Measurements from ENCODE around the gene CNR2.
"Not testable (repeated sequence)": the region's sequence is repeated elsewhere in the genome, so short reads cannot be mapped to it uniquely, and the experiment has no call there.

CNR2 gene

DNA sequence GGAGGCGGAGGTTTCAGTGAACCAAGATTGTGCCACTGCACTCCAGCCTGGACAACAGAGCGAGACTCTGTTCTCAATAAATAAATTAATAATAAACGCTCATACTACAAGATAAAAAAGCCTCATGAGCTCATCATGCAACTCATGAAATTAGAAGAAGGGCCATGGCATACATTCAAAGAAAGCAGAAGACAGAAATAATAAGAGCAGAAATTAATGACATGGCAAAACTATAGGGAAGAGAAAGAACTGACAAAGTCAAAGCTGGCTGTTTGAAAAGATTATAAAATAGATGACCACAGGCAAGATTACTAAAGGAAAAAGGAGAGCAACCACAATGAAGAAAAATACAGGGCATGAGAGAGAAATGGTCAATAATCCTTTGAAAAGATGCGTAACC is 30.4 kb downstream of the CNR2 start:
- DNase-seq (ENCODE audit: low spot score): no peak

DNA sequence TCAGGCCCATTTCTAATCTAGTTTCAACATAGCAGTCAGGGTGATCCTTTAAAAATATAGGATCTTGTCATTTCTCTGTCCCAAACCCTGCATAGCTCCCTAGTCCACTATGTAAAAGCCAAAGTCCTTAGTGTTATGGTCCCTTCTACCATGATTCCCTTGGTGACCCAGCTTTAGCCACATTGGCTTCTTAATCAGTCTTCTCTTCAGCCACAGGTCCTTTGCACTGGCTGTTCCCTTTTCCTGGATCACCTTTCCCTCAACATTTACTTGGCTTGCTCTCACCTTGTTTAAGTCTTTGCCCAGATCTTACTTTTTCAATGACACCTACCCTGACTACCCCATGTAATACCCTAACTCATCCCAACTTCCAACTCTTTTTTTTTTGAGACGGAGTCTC is 33.4 kb downstream of the CNR2 start:
- no peak for DNase-seq (ENCODE audit: low spot score)

DNA sequence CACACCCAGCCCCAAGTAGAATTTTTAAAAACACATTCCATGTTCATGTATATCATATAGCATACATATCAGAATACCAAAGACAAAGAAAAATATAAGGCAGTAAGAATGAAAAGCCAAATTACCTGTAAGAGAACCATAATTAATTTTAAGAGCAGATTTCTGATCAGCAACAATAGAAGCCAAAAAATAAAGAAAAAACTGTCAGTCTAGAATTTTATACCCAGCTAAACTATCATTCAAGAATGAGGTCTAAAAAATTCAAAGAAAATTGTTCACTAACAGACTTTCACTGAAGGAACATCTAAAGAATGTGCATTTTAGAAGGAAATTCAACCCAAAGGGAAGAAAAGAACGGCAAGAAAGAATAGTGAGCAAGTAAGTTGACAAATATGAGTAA is 34.5 kb downstream of the CNR2 start:
- DNase-seq (ENCODE audit: low spot score): no peak

DNA sequence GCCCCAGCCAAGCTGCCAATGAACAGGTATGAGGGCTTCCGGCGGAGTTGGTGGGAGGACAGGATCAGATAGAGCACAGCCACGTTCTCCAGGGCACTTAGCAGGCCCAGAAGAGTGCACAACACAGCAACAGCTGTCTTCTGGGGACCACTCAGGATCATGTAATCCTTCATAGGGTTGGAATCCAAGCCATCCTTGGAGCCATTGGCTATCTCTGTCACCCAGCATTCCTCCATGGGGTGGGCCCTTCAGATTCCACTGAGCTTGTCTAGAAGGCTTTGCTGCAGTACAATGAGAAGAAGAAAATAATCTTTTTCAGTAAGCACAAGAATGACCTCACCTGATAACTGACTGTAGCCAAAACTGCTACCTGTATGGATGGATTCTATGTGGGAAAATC is 37.8 kb downstream of the CNR2 start:
- DNase-seq (ENCODE audit: low spot score): no peak

DNA sequence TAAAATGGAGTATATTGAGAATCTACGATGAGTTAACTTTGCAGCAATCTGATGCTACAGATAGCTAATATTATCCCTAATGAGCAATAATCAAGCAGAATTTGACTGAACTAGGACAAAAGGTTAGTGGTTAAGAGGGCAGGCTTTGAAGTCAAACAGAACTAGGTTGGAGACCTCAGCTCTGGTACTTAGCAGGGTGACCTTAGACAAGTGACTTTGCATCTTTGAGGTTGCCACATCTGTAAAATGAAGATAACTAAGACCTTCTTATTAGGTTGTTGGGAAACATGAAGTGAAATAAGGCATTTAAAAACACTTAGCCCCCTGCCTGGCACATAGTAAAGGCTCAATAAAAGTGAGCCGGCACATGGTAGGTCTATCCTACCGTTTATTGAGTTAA is 40.7 kb downstream of the CNR2 start:
- no peak for DNase-seq (ENCODE audit: low spot score)

DNA sequence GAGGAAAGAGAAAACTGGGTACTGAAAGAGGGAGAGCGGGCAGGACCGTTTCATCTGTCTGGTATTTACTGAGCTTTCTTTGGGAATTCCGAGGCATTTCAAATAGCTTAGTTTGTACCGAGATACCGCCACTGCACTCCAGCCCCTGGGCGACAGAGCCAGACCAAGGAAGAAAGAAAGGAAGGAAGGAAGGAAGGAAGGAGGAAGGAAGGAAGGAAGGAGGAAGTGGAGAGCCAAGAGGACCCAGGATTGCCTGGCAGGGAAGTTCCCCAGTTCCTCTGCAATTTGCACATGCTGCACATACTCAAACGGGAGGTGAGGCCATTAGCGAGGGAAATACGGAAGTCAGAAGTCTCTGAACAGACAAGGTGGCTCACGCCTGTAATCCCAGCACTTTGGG is 44.1 kb downstream of the CNR2 start:
- no peak for DNase-seq (ENCODE audit: low spot score)

DNA sequence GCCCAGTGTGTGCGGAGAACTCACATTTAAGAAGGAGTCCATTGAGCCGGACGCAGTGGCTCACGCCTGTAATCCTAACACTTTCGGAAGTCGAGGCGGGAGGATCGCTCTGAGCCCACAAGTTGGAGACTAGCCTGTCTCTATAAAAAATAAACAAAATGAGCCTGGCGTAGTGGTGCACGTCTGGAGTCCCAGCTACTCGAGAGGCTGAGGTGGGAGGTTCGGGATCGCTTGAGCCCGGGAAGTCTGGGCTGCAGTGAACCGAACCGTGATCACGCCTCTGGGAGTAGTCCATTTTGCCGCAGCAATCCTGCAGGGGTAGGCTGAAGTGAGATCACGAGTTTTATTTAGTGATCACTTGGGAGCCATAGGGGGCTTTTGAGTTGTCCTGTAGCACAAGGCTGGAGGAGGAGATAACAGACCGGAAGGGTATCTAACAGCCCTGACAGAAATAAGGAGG is 44.6 kb downstream of the CNR2 start:
- DNase-seq (ENCODE audit: low spot score): no peak

DNA sequence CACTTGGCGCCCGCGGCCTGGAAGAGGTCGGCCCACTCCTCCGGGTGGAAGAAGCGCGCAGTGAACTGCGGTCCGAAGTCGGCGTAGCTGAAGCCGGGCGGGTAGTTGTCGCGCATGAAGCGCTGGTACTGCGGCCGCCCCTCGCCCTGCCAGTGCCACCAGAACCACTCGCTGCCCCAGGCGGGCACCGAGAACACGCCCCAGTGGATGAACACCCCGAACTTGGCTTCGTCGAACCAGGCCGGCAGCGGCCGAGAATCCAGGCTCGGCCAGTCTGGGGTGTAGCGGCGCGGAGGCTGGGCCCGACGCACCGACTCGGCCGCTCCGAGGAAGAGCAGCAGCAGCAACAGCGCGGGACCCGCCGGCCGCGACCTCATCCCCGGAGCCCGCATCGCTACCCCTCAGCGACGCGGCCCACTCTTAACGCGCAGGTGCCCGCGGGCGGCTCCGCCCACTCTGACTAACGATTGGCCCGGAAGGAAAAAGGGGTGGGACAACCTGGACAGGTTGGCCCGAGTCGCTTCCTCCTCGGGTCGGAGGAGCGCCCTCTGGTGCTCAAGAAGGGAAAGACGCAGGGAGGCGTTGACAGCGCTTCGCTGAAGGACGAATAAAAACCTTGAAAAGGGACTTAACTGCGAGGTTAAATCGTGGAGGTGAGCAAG is 45.1 kb downstream of the CNR2 start, which contains the start of gene FUCA1:
Gene FUCA1 (minus strand): TSS at position 396 of the 662 bp plus-strand sequence. CDS start 4 bp downstream, at position 392.
- peak; percentile 95 for DNase-seq (ENCODE audit: low spot score)

DNA sequence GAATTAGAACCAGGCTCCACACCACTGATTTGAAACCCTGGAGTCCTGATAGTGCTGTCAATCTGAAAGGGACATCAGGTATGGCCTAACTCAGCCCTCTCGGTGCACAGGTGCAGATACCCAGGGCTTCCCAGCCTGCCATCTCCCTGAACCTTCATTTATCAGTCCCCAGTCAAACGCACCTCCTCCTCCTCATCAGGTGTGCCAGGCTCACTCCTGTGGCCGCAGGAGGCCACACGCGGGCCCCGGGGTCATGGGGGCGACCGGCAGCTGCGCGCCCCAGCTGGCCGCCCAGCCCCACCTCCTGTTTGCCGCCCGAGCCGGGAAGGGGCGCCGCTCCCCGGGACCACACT is 45.6 kb downstream of the CNR2 start:
- peak; percentile 9 for DNase-seq (ENCODE audit: low spot score)

DNA sequence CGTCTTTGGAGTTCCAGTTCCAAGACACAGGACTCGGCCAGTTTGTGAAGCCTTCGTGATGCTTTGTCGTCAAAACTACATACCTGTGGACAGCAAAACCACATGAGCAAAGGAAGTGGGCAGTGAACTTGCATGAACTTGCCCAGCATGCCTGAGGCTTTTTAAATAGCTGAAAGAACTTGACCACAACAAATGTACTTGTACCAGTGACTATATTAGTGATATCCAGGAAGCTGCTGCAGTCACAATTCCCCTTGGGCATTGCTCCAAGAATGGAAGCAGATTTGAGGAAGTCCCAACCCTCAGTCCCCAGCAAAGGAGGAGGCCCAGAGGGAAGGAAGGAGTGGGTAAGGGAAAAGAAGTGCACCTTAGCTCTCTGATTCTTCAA is 47.6 kb downstream of the CNR2 start:
- DNase-seq (ENCODE audit: low spot score): peak; percentile 98

DNA sequence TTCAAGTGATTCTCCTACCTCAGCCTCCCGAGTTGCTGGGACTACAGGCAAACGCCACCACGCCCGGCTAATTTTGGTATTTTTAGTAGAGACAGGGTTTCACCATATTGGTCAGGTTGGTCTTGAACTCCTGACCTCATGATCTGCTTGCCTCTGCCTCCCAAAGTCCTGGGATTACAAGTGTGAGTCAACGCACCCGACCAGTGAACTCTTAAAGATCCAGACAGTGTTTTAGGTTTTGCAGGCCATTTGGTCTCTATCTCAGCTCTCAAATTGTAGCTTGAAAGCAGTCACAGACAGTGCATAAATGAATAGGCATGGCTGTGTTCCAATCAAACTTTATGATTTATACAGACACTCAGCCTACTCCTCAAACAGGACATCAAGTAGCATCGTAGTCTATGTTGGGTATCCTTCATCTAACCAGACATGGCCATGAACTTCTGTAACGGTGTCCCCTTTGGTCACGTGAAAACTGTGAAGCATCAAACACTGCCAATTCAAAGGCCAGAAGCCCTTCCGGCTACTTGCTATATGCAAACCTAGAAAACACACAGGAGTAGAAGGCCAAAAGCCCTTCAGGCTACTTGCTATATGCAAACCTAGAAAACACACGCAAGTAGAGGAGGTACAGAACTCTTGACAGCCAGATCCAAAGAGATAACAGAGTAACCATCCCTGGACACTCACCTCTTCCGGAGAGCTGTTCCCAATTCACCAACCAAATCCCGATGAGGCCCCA is 48.2 kb downstream of the CNR2 start:
- no peak for DNase-seq (ENCODE audit: low spot score)

DNA sequence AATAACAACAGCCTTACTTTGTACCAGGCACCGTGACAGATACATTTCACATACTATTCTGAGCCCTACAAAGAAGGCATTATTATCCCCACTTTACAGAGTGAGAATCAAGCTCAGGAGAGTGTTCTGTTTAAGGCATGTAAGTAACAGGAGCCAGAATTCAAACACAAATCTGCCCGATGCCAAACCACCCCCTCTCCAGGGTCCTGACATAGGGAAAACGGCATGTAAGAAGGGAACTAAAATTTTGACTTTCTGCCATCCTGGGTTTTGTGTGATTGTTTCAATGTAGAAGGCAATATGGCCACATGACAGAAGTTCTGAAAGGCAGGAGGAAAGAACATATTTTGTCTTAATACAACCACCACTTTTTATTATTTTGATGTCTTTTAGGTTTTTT is 50.5 kb downstream of the CNR2 start:
- no peak for DNase-seq (ENCODE audit: low spot score)

DNA sequence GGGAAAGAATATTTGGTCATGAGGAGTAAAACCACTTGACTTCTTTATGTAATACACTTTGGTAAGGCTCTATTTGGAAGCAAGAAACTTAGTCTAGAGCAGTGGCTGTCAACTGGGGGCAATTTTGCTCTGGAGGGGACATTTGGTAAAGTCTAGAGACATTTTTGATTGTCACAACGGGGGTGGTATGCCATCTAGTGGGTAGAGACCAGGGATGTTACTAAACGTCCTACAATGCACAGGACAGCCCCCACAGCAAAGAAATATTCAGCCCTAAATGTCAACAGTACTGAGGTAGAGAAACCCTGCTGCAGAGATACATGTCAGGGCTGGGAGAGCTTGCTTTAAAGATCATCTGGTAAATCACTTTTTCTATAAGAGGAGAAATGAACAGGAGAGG is 58.6 kb downstream of the CNR2 start:
- DNase-seq (ENCODE audit: low spot score): no peak

DNA sequence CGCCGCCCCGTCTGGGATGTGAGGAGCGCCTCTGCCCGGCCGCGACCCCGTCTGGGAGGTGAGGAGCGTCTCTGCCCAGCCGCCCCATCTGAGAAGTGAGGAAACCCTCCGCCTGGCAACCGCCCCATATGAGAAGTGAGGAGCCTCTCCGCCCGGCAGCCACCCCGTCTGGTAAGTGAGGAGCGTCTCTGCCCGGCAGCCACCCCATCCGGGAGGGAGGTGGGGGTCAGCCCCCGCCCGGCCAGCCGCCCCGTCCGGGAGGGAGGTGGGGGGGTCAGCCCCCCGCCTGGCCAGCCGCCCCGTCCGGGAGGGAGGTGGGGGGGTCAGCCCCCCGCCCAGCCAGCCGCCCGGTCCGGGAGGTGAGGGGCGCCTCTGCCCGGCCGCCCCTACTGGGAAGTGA is 60.0 kb downstream of the CNR2 start:
- DNase-seq (ENCODE audit: low spot score): not testable (repeated sequence)

DNA sequence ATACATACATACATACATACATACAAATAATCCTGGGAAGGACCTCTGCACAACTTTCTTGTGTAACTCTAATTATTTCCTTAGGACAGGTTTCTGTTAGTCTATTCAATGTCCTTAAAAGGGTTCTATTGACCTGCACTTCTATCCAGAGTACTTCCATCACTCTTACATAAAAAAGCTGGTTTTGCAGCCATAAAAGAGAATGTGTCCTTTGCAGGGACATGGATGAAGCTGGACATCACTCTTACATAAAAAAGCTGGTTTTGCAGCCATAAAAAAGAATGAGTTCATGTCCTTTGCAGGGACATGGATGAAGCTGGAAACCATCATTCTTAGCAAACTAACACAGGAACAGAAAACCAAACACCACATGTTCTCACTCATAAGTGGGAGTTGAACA is 61.8 kb downstream of the CNR2 start:
- DNase-seq (ENCODE audit: low spot score): not testable (repeated sequence)

DNA sequence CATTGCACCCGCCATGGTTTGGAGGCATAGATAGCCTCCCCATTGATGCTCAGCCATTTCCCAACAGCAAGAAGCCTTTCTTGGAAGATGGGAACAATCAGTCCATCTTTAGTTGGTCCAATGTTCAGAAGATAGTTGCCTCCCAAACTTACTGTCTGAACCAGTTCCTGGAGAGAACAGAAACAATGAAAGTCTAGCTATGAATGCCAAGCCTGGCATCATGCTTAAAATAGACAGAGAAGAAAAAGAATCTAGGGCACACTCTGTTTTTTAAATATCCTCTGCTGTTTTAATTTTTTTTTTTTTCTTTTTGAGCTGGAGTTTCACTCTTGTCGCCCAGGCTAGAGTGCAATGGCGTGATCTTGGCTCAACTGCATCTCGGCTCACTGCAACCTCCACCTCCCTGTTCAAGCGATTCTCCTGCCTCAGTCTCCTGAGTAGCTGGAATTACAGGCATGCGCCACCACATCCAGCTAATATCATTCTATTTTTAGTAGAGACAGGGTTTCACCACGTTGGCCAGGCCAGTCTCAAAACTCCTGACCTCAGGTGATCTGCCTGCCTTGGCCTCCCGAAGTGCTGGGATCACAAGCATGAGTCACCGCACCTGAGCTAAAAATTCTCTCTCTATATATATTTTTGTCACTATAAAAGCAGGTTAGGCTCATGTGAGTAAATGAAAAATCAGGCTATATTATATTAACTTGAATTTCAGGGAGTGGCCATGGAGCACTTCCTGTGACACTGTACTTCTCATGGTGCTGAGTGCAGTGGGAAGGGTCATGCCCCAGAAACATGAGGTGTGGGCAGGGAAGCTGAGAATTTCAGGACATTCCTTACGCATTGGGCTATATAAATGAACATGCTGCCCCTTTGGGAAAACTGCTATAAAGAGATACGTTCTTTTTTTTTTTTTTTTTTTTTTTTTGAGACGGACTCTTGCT is 64.2 kb downstream of the CNR2 start:
- peak; percentile 78 for DNase-seq (ENCODE audit: low spot score)

DNA sequence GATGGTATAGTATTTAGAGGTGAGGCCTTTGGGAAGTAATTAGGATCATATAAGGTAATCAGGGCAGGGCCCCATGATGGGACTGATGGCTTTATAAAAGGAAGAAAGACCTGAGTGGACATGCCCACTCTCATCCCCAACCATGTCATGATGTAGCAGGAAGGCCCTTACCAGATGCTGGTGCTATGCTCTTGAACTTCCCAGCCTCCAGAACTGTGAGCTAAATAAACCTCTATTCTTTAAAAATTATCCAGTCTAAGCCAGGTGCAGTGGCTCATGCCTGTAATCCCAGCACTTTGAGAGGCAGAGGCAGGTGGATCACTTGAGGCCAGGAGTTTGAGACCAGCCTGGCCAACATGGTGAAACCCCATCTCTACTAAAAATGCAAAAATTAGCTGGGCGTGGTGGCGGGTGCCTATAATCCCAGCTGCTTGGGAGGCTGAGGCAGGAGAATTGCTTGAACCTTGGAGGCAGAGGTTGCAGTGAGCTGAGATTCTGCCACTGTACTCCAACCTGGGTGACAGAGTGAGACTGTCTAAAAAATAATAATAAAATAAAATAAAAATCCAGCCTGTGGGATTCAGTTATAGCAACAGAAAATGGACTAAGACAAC is 65.6 kb downstream of the CNR2 start:
- not testable (repeated sequence) for DNase-seq (ENCODE audit: low spot score)

DNA sequence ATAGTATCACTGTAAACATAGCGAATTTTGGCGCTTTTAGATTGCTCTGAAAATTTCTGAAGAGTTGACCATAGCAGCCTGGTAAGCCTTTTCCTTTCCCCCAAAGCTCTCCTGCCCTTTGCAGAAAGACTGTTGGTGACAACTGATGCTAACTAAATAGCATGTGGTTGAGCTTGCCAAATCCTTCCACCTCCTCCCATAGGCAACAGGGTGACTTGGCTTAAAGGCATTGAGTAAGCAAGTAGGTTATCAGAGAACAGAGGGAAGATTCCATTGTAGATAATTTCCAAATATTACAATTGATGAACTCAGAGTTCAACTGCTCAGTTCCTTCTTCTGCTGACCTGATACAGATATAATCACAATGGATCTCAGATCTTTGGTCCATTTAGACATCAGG is 68.0 kb downstream of the CNR2 start:
- no peak for DNase-seq (ENCODE audit: low spot score)

DNA sequence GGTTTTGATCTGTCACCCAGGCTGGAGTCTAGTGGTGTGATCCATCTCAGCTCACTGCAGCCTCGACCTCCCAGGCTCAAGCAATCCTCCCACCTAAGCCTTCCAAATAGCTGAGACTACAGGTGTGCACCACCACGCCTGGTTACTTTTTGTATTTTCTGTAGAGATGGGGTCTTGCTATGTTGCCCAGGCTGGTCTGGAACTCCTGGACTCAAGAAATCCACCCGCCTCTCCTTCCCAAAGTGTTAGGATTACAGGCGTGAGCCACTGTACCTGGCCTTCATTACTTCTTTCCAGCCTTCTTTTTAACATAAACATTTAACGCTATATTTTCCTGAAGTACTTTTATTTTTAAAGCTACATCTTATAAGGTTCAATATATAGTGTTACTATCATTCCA is 69.5 kb downstream of the CNR2 start:
- DNase-seq (ENCODE audit: low spot score): no peak

DNA sequence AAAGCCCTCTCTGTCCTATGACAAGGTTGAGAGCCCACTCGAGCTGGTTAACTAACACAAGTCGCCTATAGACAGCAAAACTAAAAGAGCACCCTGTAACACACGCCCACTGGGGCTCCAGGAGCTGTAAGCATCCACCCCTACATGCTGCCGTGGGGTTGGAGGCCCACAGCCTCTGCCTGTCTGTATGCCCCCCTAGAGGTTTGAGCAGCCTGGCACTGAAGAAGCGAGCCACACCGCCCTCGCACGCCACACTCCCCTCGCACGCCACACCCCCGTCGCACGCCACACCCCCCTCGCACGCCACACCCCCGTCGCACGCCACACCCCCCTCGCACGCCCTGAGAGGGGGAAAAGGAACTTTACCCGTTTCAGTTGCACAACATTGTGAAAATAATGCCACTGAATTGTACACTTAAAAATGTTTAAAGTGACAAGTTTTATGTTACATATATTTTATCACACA is 74.7 kb downstream of the CNR2 start:
- DNase-seq (ENCODE audit: low spot score): peak; percentile 19

DNA sequence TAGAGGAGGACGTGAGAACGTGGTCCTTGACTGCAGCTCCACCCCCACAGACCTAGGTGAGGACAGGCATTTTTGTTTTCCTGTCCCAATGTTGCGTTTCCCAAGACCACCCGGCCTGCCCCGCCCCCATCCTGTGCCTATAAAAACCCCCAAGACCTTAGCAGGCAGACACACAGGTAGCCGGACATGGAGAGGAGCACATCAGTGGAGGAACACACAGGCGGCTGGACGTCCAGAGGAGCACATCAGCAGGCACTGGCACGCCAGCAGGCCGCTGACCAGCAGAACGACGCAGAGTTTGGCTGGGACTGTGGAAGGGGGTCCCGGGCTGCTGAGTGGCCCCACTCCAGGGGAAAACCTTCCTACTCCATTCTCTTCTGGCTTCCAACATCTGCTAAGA is 75.3 kb downstream of the CNR2 start:
- no peak for DNase-seq (ENCODE audit: low spot score)

DNA sequence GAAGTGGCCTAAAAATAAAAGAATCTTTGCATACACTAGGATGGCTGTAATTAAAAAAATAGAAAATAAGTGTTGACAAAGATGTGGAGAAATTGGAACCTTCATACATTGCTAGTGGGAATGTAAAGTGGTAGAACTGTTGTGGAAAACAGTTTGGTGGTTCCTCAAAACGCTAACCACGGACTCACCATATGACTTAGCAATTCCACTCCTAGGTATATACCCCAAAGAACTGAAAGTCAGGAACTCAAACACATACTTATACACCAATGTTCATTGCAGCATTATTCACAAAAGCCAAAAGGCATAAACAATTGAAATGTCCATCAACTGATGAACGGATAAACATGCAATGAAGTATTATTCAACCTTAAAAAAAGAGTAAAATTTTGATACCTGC is 77.1 kb downstream of the CNR2 start:
- no peak for DNase-seq (ENCODE audit: low spot score)
